ENCODE measurements around the gene NLGN1.
"Not testable (repeated sequence)": the region's sequence is repeated elsewhere in the genome, so short reads cannot be mapped to it uniquely, and the experiment has no call there.

The NLGN1 gene

DNA sequence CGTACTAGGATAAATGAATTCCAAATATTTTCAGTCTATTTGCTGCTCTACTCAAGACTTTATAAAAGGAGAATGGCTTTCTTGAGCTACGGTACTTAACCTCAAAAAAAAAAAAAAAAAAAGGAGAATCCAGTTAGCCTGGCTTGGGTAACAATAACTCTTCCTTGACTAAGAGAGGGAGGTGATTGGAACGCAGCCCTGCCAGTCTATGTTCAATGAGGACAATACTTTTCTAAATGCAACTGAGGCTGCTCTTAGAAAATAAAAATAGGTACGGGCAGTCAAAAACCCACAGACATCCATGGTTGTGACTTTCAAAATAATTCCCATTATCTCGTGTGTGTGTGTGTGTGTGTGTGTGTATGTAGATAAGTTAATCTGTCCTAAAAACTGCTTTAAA, 799.9 kb downstream of the NLGN1 start:
- no peak for ATAC-seq

DNA sequence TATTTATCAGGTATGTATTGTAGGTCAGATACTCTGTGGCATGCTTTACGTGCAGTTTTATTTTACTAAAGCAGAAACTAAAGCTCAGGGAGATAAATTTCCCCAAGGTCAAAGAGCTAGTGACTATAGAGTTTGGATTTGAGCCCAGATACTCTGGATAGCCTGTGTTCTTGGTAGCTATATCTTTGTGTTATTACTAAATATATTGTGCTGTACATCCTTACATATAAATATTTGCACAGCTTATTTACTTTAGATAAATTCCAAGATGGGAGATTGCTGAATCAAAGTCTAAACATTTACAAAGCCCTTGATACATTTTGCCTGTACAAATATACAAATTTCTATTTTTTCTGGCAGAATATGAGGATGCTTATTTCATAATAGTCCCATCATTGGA, 800.7 kb downstream of the NLGN1 start:
- no peak for ATAC-seq

DNA sequence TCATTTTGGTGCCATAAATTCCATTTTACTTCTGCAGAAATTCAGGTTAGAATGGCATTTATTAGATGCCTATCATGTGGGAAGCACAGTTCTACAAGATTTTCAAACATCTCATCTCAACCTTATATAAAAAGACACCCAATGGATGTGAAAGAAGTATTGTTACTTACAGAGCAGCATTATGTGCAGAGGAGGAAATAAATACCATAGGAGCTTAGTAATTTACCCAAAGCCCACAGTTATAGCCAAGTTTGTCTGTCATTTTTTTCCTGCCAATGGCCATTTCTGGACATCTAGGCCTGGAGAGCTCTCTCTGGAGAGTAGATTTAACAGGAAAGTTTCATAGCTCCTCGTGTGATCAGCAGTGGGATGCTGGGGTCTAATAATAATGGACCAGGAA, 802.2 kb downstream of the NLGN1 start:
- ATAC-seq, result no peak

- ATAC-seq, result no peak
Measured at GRCh38 chr3:174202116-174202515, 804.6 kb downstream of the NLGN1 start.

DNA sequence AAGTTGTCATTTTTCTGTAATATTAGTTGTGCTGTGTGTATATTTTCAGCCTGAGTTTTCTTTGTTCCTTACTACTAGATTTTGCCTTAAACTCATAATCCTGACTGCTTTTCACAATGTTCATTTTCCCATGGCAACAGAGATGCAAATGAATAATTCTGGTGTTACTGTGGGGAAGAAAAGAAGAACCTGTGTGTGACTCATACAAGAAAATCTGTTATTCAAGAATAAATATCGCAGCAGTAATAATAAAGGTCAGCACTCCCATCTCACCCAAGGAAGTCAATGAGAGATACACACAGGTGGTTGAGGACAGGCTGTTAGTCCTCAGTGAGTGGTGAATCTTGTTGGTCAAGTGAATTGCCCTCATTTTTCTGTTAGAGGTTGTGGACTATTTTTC, 805.0 kb downstream of the NLGN1 start:
- ATAC-seq, result no peak

DNA sequence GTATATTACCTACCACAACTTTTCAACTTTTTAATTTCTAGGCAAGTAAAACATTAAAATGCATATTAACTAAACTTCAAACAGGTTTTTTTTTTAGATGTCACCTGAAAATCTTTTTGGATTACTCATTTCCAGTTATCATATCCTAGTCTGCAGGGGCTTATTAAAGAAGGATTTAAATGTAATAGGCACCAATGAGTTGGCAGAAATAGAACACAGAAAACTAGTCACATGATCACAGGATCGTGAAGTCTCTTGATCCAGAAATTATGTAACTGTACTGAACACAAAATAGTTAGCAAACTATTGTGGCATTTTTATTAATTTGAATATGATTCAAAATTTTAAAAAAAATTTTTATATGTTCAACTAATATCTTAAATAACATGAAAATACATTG, 807.2 kb downstream of the NLGN1 start:
- ATAC-seq, result no peak

GRCh38 chr3:174206607-174207192, 809.2 kb downstream of the NLGN1 start:
- no peak for ATAC-seq

- ATAC-seq, result no peak
Measured at GRCh38 chr3:174208161-174208560, 810.6 kb downstream of the NLGN1 start.

DNA sequence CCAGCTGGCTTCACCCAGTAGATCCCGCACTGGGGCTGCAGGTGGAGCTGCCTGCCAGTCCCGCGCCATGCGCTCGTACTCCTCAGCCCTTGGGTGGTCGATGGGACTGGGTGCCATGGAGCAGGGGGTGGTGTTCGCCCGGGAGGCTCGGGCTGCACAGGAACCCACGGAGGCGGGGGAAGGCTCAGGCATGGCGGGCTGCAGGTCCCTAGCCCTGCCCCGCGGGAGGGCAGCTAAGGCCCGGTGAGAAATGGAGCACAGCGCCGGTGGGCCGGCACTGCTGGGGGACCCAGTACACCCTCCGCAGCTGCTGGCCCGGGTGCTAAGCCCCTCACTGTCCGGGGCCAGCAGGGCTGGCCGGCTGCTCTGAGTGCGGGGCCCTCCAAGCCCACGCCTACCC, 814.4 kb downstream of the NLGN1 start:
- ATAC-seq, result not testable (repeated sequence)

- no peak for ATAC-seq
Measured at GRCh38 chr3:174215456-174215855, 817.9 kb downstream of the NLGN1 start.

GRCh38 chr3:174216019-174216418, 818.5 kb downstream of the NLGN1 start:
- no peak for ATAC-seq

GRCh38 chr3:174216946-174217718, 819.6 kb downstream of the NLGN1 start:
- ATAC-seq, result no peak

DNA sequence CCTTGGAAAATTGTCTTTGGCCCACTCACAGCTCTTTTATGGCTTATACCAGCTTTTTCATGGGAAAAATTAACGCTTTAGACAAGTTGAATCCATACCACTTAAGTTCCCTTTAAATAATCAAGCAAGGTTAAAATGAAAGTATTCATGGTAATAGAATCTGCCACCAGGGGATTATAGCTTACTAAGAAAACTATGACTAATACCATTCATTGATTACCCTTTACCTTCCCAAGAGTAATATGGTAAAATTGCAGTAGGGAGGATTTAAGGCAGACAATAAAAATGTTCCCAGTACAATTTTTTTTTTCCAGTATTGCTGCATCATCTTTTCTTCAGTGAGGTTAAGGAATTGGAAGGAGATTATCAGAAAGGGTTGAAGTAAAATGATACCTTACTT, 820.5 kb downstream of the NLGN1 start:
- no peak for ATAC-seq

GRCh38 chr3:174219738-174220137, 822.2 kb downstream of the NLGN1 start:
- ATAC-seq, result no peak

DNA sequence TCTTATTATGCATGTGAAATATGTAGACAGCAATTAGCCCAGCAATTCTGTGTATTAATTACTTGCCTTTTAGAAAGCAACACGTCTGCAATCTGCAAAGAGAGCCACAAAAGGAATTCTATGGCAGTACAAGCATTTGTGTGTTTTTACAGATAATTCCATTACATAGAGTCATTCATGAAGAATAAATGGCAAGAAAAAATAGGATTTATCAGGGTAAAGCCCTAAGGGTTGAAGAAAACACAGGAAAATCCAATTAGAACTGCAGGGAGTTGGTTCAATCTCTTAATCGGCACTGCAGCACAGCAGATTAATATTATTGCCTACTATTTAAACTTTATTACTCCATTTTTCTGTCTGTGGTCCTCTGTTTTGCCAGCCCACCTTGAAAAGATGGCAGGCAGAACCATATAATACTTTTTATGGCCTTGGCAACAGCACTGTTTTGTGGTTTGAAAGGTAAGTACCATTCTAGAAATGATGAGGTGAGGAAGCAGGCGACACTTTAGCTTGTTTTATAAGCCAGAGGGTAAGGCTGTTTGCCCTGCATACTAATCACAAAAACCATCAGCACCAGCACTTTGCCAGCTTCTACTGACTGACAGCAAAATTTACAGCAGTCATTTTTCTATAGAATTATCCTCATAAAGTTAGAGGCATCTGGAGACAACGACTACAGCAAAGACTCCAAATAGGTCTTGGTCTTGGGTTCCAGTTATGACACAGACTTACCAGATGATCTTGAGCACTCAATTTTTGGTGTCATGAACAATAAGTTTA, 823.4 kb downstream of the NLGN1 start:
- no peak for ATAC-seq

GRCh38 chr3:174223042-174223441, 825.5 kb downstream of the NLGN1 start:
- ATAC-seq, result no peak

DNA sequence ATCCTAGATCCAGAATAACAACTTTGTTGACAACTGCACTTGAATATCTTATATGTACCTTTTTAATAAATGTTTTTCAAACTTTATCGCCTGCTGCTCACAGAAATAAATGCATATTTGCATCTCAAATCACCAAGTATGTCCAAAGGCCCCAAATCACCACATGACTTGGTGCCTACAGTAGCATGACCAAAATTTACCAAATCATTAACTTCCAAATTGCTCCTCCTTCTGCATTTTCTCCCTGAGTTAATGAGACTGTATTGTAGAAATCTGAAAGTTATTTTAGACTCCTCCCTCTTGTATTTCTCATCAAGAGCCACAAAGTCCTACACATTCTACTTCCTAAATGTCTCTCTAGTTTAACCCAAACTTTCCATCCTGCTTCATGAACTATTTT, 826.1 kb downstream of the NLGN1 start:
- no peak for ATAC-seq

DNA sequence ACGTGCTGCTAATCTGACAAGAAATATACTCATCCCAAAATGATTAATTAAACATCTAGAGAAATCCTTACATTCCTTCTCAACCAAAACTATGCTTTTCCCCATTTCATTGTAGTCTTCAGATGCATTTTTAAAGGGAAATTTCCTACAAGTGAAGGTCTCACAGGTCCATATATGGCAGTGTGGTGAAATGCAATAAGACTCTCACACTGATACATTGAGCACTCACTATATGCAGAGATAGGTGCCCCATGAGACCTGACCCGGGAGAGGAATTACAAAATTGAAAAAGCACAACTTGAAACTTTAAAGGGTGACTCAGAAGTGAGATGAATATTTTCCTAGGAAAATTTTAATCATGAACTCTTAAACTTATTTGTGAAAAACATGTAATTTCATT, 832.4 kb downstream of the NLGN1 start:
- ATAC-seq, result no peak

GRCh38 chr3:174232028-174232657, 834.6 kb downstream of the NLGN1 start:
- not testable (repeated sequence) for ATAC-seq

DNA sequence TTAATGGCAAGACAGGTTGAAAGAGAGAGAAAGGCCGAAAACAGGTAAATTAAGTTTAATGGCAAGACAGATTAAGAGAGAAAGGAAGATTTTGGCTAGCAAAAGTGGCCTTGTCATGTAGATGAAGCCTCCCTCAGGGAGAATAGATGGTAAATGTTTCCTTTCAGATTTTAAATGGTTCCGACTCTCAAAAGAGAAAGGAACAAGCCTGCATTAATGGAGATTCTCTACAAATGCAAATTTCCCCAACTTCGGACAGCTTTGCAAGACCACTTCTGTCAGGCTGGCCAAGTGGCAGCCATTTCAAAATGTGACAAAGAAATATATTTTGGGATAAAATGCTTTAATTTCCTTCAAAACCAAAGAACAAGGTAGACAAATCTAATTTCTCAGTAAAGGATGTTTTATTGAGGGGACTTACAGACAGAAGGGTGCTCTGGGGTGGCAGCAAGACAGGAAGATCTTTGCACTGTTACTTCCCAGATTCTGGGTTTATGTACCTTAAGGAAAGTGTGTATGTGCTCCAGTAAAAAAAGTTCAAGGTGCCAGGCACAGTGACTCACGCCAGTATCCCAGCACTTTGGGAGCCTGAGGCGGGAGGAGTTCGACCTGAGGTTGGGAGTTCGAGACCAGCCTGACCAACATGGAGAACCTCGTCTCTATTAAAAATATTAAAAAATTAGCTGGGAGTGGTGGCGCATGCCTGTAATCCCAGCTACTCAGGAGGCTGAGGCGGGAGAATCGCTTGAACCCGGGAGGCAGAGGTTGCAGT, 835.3 kb downstream of the NLGN1 start:
- no peak for ATAC-seq

DNA sequence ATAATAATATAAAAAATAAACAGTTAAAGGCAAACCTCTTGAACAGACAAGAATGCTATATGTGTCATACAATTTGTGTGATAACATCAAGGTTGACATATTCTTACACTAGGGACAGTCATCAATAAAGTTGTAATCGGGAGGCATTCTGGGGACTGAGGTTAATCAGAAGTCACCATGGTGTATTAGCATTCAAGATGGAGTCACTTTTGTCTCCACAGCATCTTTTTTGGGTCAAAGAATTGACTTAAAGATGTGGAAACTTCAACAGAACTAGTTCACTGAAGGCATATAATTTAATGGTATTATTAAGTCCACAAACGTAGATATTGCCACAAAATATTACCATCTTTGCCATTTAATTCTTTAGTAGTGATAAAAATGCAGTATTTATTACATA, 836.0 kb downstream of the NLGN1 start:
- ATAC-seq, result no peak

DNA sequence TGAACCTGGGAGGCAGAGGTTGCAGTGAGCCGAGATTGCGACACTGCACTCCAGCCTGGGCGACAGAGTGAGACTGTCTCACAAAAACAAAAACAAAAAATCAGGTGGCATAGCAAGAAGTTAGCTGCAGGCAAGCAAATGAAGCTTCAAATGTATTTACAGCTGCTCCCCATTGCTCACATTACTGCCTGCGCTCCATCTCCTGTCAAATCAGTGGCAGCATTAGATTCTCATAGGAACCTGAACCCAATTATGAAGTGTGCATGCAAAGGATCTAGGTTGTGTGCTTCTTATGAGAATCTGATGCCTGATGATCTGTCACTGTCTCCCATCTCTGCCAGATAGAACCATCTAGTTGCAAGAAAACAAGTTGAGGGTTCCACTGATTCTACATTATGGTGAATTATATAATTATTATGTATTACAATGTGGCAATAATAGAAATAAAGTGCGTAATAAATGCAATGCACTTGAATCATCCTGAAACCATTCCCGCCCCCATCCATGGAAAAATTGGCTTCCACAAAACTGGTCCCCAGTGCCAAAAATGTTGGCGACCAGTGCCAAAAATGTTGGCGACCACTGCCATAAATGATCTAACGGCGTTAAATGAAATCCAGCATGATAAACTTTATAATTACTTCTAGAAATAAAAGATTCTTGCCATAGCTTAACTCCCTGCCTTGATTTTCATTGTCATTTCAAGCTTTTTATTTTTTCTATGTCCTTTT, 844.9 kb downstream of the NLGN1 start:
- ATAC-seq, result no peak

All from activated CD4-positive, CD25-positive, alpha-beta regulatory T cell treated with anti-CD3 and anti-CD28 coated beads, Interleukin-2, amount 50 U/mL, for 24 hours (primary cell).